ENCODE measurements around the gene CHRNA7.

Gene CHRNA7

GRCh38 chr15:32029409-32029861 is 880 bp upstream of the CHRNA7 start:
- DNase-seq = no peak
- Histone ChIP-seq H3K36me3 (ENCODE audit: control insufficient read depth, insufficient read depth, low read length) (no peaks in the 10 kb centered on the region), H3K27me3 (replicated peaks; ENCODE audit: control insufficient read depth, insufficient read depth, low read length, poor library complexity, severe bottlenecking) (no peaks in the 10 kb centered on the region), H3K4me3 (ENCODE audit: insufficient read depth, low read depth, low read length, poor library complexity, severe bottlenecking) (no peak overlapping the region), H3K9me3 (ENCODE audit: control insufficient read depth, low read length) (no peaks in the 10 kb centered on the region), H3K4me1 (ENCODE audit: control insufficient read depth, insufficient read depth, low read length, poor library complexity, severe bottlenecking) (peaks cover 10% of the 10 kb centered on the region), H3K27ac (ENCODE audit: insufficient read depth, low read length, poor library complexity, severe bottlenecking) (no peak overlapping the region)

DNA sequence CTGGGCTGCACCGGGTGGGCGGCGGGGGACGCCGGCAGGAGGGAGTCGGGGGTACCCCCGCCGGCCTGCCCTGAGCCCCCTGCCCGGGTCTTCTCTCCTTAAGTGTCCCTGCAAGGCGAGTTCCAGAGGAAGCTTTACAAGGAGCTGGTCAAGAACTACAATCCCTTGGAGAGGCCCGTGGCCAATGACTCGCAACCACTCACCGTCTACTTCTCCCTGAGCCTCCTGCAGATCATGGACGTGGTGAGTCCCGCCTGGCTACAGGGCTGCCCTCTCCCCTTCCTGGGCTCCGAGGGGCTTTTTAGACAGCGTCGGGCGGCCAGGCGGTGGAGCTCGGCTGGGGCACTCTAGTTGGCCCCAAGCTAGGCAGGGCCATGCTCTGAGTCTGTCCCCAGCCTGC is 480 bp downstream of the CHRNA7 start:
- no peak for DNase-seq
- Histone ChIP-seq H3K4me3 (ENCODE audit: insufficient read depth, low read depth, low read length, poor library complexity, severe bottlenecking) (peak overlapping the region; percentile 32), H3K9me3 (ENCODE audit: control insufficient read depth, low read length) (no peaks in the 10 kb centered on the region), H3K27ac (ENCODE audit: insufficient read depth, low read length, poor library complexity, severe bottlenecking) (no peak overlapping the region), H3K36me3 (ENCODE audit: control insufficient read depth, insufficient read depth, low read length) (no peaks in the 10 kb centered on the region), H3K27me3 (replicated peaks; ENCODE audit: control insufficient read depth, insufficient read depth, low read length, poor library complexity, severe bottlenecking) (no peaks in the 10 kb centered on the region), H3K4me1 (ENCODE audit: control insufficient read depth, insufficient read depth, low read length, poor library complexity, severe bottlenecking) (peaks cover 10% of the 10 kb centered on the region)

GRCh38 chr15:32033186-32033890 is 3.0 kb downstream of the CHRNA7 start:
- DNase-seq = no peak
- H3K27ac ChIP-seq (ENCODE audit: insufficient read depth, low read length, poor library complexity, severe bottlenecking) = no peak overlapping the region

GRCh38 chr15:32034106-32034505 is 3.8 kb downstream of the CHRNA7 start:
- DNase-seq = no peak
- no peak overlapping the region for H3K4me3 ChIP-seq (ENCODE audit: insufficient read depth, low read depth, low read length, poor library complexity, severe bottlenecking)
- no peaks in the 10 kb centered on the region for H3K36me3 ChIP-seq (ENCODE audit: control insufficient read depth, insufficient read depth, low read length)
- peaks cover 10% of the 10 kb centered on the region for H3K4me1 ChIP-seq (ENCODE audit: control insufficient read depth, insufficient read depth, low read length, poor library complexity, severe bottlenecking)
- H3K27me3 ChIP-seq (replicated peaks; ENCODE audit: control insufficient read depth, insufficient read depth, low read length, poor library complexity, severe bottlenecking) = no peaks in the 10 kb centered on the region
- H3K9me3 ChIP-seq (ENCODE audit: control insufficient read depth, low read length) = no peaks in the 10 kb centered on the region
- H3K27ac ChIP-seq (ENCODE audit: insufficient read depth, low read length, poor library complexity, severe bottlenecking) = no peak overlapping the region

More at GRCh38 chr15:32033186-32033890, 3.0 kb downstream of the CHRNA7 start:
- Histone ChIP-seq H3K4me1 (ENCODE audit: control insufficient read depth, insufficient read depth, low read length, poor library complexity, severe bottlenecking) (peaks cover 10% of the 10 kb centered on the region), H3K36me3 (ENCODE audit: control insufficient read depth, insufficient read depth, low read length) (no peaks in the 10 kb centered on the region), H3K4me3 (ENCODE audit: insufficient read depth, low read depth, low read length, poor library complexity, severe bottlenecking) (no peak overlapping the region), H3K27me3 (replicated peaks; ENCODE audit: control insufficient read depth, insufficient read depth, low read length, poor library complexity, severe bottlenecking) (no peaks in the 10 kb centered on the region), H3K9me3 (ENCODE audit: control insufficient read depth, low read length) (no peaks in the 10 kb centered on the region)

DNA sequence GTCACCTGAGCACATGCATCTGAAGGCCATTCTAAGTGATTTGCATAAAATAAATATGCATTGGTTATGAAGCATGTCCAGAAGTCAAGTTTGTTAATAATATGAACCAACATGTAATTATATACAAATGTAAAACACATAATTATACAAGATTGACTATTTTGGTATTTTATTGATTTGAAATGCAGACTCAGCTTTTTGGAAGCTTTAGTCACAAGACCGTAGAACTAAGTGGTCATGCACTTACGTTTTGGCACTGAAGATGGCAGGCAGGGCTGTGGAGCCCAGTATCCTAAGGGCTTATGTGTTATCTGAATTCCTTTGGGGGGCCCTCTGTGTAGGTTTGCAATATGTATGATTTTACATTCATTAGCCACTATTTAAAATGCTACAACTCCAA is 5.0 kb downstream of the CHRNA7 start:
- Histone ChIP-seq H3K27ac (ENCODE audit: insufficient read depth, low read length, poor library complexity, severe bottlenecking) (no peak overlapping the region), H3K27me3 (replicated peaks; ENCODE audit: control insufficient read depth, insufficient read depth, low read length, poor library complexity, severe bottlenecking) (no peaks in the 10 kb centered on the region), H3K4me1 (ENCODE audit: control insufficient read depth, insufficient read depth, low read length, poor library complexity, severe bottlenecking) (peaks cover 5% of the 10 kb centered on the region), H3K36me3 (ENCODE audit: control insufficient read depth, insufficient read depth, low read length) (no peaks in the 10 kb centered on the region), H3K9me3 (ENCODE audit: control insufficient read depth, low read length) (no peaks in the 10 kb centered on the region), H3K4me3 (ENCODE audit: insufficient read depth, low read depth, low read length, poor library complexity, severe bottlenecking) (no peak overlapping the region)
- DNase-seq = no peak

GRCh38 chr15:32036971-32037370 is 6.7 kb downstream of the CHRNA7 start:
- H3K4me1 ChIP-seq (ENCODE audit: control insufficient read depth, insufficient read depth, low read length, poor library complexity, severe bottlenecking) = no peaks in the 10 kb centered on the region
- no peak overlapping the region for H3K27ac ChIP-seq (ENCODE audit: insufficient read depth, low read length, poor library complexity, severe bottlenecking)
- H3K36me3 ChIP-seq (ENCODE audit: control insufficient read depth, insufficient read depth, low read length) = no peaks in the 10 kb centered on the region
- H3K4me3 ChIP-seq (ENCODE audit: insufficient read depth, low read depth, low read length, poor library complexity, severe bottlenecking) = no peak overlapping the region
- no peaks in the 10 kb centered on the region for H3K27me3 ChIP-seq (replicated peaks; ENCODE audit: control insufficient read depth, insufficient read depth, low read length, poor library complexity, severe bottlenecking)
- no peaks in the 10 kb centered on the region for H3K9me3 ChIP-seq (ENCODE audit: control insufficient read depth, low read length)
- DNase-seq = no peak

DNA sequence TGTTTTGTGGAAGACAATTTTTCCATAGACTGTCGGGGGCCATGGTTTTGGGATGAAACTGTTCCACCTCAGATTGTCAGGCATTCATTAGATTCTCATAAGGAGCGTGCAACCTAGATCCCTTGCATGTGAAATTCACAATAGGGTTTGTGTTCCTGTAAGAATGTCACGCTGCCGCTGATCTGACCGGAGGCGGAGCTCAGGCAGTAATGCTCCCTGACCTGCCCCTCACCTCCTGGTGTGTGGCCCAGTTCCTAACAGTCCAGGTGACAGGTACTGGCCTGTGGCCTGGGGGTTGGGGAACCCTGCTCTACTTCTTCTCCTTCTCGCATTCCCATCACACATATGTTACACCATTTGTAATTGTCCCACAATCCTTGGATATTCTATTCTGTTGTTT is 11.0 kb downstream of the CHRNA7 start:
- no peaks in the 10 kb centered on the region for H3K36me3 ChIP-seq (ENCODE audit: control insufficient read depth, insufficient read depth, low read length)
- H3K4me1 ChIP-seq (ENCODE audit: control insufficient read depth, insufficient read depth, low read length, poor library complexity, severe bottlenecking) = no peaks in the 10 kb centered on the region
- no peaks in the 10 kb centered on the region for H3K27me3 ChIP-seq (replicated peaks; ENCODE audit: control insufficient read depth, insufficient read depth, low read length, poor library complexity, severe bottlenecking)
- H3K9me3 ChIP-seq (ENCODE audit: control insufficient read depth, low read length) = no peaks in the 10 kb centered on the region
- no peak overlapping the region for H3K27ac ChIP-seq (ENCODE audit: insufficient read depth, low read length, poor library complexity, severe bottlenecking)
- no peak for DNase-seq
- H3K4me3 ChIP-seq (ENCODE audit: insufficient read depth, low read depth, low read length, poor library complexity, severe bottlenecking) = no peak overlapping the region

- H3K9me3 ChIP-seq (ENCODE audit: control insufficient read depth, low read length) = no peaks in the 10 kb centered on the region
- no peaks in the 10 kb centered on the region for H3K4me1 ChIP-seq (ENCODE audit: control insufficient read depth, insufficient read depth, low read length, poor library complexity, severe bottlenecking)
- no peak overlapping the region for H3K4me3 ChIP-seq (ENCODE audit: insufficient read depth, low read depth, low read length, poor library complexity, severe bottlenecking)
- H3K27ac ChIP-seq (ENCODE audit: insufficient read depth, low read length, poor library complexity, severe bottlenecking) = no peak overlapping the region
- H3K36me3 ChIP-seq (ENCODE audit: control insufficient read depth, insufficient read depth, low read length) = no peaks in the 10 kb centered on the region
- no peaks in the 10 kb centered on the region for H3K27me3 ChIP-seq (replicated peaks; ENCODE audit: control insufficient read depth, insufficient read depth, low read length, poor library complexity, severe bottlenecking)
- DNase-seq = no peak
Measured at GRCh38 chr15:32042269-32042972, 12.1 kb downstream of the CHRNA7 start.

GRCh38 chr15:32053719-32054118 is 23.4 kb downstream of the CHRNA7 start:
- H3K27ac ChIP-seq (ENCODE audit: insufficient read depth, low read length, poor library complexity, severe bottlenecking) = no peak overlapping the region
- no peaks in the 10 kb centered on the region for H3K36me3 ChIP-seq (ENCODE audit: control insufficient read depth, insufficient read depth, low read length)
- DNase-seq = no peak
- no peak overlapping the region for H3K4me3 ChIP-seq (ENCODE audit: insufficient read depth, low read depth, low read length, poor library complexity, severe bottlenecking)
- H3K4me1 ChIP-seq (ENCODE audit: control insufficient read depth, insufficient read depth, low read length, poor library complexity, severe bottlenecking) = no peaks in the 10 kb centered on the region
- no peaks in the 10 kb centered on the region for H3K27me3 ChIP-seq (replicated peaks; ENCODE audit: control insufficient read depth, insufficient read depth, low read length, poor library complexity, severe bottlenecking)
- H3K9me3 ChIP-seq (ENCODE audit: control insufficient read depth, low read length) = no peaks in the 10 kb centered on the region

DNA sequence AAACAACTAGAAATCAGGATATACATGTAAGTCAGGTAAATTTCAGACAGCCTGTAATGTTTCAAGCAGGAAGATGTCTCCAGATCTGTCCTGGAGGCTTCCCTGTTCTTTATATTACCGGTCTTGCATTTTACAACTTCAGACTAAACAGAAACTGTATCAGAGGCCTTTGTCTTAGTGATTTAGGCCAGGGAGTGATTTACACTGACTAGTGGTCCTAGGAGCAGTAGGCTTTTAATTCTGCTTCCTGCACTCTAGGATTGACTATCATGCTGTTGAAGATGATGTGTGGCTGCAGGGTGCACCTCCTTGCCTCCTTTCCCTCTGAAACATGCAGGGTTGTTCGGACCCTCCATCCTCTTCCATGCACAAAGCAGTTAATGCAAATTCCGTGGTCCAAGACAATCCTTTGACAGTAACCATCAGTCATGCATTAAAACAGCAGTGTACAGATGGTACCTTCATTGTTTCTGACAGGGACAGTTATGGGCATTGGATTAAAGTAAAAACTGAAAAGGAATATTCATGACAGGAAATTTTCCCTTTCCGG is 27.6 kb downstream of the CHRNA7 start:
- Histone ChIP-seq H3K4me1 (ENCODE audit: control insufficient read depth, insufficient read depth, low read length, poor library complexity, severe bottlenecking) (no peaks in the 10 kb centered on the region), H3K36me3 (ENCODE audit: control insufficient read depth, insufficient read depth, low read length) (no peaks in the 10 kb centered on the region), H3K27ac (ENCODE audit: insufficient read depth, low read length, poor library complexity, severe bottlenecking) (no peak overlapping the region), H3K9me3 (ENCODE audit: control insufficient read depth, low read length) (no peaks in the 10 kb centered on the region), H3K27me3 (replicated peaks; ENCODE audit: control insufficient read depth, insufficient read depth, low read length, poor library complexity, severe bottlenecking) (no peaks in the 10 kb centered on the region), H3K4me3 (ENCODE audit: insufficient read depth, low read depth, low read length, poor library complexity, severe bottlenecking) (no peak overlapping the region)
- DNase-seq = no peak
